ENCODE data around the gene DHCR7.

The DHCR7 gene

DNA sequence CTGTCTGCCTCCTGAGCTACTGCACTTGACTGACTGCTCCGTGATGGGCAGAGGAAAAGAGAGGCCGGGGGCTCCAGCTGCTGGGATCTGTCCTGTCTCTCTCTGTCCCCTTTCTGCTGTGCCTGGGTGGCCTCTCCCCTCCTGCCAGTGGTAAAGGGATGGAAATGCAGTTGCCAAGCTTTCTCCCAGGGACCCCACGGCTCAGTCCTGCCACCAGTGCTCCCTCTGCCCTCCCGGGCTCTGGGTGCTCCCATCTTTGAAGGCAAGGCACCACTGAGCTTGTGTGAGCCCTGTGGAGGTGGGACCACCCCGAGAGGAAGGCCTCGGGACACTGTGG, 36.8 kb upstream of the DHCR7 start:
- H3K27ac ChIP-seq, result no peak overlapping the region
- TF ChIP-seq, protein P1, sequence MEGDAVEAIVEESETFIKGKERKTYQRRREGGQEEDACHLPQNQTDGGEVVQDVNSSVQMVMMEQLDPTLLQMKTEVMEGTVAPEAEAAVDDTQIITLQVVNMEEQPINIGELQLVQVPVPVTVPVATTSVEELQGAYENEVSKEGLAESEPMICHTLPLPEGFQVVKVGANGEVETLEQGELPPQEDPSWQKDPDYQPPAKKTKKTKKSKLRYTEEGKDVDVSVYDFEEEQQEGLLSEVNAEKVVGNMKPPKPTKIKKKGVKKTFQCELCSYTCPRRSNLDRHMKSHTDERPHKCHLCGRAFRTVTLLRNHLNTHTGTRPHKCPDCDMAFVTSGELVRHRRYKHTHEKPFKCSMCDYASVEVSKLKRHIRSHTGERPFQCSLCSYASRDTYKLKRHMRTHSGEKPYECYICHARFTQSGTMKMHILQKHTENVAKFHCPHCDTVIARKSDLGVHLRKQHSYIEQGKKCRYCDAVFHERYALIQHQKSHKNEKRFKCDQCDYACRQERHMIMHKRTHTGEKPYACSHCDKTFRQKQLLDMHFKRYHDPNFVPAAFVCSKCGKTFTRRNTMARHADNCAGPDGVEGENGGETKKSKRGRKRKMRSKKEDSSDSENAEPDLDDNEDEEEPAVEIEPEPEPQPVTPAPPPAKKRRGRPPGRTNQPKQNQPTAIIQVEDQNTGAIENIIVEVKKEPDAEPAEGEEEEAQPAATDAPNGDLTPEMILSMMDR (IDR thresholded peaks at IDR 0.05), result no peak
- H3K4me3 ChIP-seq, result no peak overlapping the region
- DNase-seq (ENCODE audit: low spot score), result no peak

DNA sequence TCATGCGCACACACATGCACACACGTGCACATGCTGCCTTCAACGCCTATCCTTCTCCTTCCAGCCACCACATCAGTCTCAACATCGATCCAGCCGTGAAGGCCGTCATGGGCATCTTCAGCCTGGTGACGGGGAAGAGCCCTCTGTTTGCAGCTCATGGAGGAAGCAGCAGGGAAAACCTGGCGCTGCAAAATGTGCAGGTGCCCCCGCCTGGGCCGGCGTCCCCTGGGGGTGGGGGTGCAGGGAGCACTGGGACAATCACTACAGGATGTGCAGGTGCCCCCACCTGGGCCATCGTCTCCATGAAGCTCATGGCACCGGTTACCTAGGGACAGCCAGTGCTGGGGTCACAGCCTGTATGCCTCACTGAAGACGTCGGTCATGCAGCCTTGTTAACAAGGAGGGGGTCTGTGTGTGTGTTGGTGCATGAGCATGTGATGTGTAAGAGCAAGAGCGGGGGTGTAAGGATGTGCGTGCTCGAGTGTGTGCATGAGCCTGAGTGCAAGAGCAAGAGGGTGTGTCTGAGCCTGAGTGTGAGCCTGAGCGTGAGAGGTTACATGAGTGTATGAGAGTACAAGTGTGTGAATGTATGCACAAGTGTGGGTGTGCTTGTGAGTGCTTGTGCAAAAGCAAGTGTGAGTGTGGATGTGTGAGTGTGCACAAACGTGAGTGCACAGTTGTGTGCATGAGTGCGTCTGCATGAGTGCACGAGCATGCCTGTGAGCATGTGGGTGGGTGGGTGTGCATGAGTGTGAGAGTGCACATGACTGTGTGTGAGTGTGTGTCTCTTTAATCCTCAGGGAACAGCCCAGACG, 36.3 kb upstream of the DHCR7 start:
- no peak overlapping the region for H3K4me3 ChIP-seq
- no peak overlapping the region for H3K27ac ChIP-seq
- TF ChIP-seq, protein P1 (IDR thresholded peaks at IDR 0.05), result no peak
- no peak for DNase-seq (ENCODE audit: low spot score)

DNA sequence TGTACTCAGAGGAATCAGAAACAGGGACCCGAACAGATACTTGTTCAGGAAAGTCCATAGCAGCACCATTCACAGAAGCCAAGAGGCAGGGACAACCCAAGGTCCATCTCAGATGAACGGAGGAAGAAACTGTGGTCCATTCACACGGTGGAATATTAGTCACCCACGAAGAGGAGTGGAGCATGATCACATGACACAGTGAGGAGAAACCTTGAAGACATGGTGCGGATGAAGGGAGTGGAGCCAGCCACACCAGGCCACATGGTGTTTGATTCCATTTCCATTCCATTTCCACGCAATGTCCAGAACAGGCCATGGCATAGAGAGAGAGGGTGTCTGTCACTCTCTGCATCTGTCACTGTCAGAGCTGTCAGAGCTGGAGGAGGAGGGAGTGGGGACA, 35.5 kb upstream of the DHCR7 start:
- DNase-seq (ENCODE audit: low spot score), result no peak
- Histone ChIP-seq H3K4me3 (no peak overlapping the region), H3K27ac (no peak overlapping the region)
- TF ChIP-seq, protein P1 (IDR thresholded peaks at IDR 0.05), result no peak

DNA sequence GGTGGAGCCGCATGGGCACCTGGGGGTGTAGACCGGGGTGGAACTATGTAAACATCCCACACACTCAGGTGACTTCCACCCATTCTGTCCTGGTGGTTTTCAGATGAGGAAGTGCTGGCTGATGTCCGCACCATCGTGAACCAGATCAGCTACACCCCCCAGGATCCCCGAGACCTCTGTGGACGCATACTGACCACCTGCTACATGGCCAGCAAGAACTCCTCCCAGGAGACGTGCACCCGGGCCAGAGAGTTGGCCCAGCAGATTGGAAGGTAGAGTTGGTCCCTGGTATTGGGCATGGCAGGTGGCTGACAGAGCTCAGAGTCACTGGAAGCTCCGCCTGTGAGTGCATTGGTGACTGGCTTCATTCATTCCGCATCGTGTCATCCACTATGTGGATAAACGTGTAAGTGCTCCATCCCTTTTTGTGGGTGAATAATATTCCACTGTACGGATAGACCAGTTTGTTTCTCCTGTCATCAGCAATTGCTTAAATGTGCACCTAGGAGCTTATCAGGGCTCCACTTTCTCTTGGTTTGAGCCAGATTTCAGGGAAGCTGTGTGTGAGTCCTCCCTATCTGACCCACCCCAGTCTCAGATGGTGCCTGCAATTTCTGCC, 34.7 kb upstream of the DHCR7 start:
- no peak for DNase-seq (ENCODE audit: low spot score)
- Histone ChIP-seq H3K4me3 (no peak overlapping the region), H3K27ac (no peak overlapping the region)
- TF ChIP-seq, protein P1 (IDR thresholded peaks at IDR 0.05), result no peak

DNA sequence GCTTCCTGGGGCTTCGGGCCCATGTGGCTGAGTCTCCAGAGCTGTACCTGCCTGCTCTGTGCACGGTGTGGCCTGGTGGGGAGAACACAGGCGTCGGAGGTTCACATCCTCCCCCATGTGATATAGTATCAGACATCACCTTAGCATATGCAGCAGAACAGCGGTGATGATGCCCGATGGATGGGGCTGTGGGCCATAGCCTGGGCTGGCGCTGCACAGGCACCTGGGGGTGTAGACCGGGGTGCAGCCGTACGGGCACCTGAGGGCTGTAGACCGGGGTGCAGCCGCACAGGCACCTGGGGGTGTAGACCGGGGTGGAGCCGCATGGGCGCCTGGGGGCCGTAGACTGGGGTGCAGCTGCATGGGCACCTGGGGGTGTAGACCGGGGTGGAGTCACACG, 34.0 kb upstream of the DHCR7 start:
- Histone ChIP-seq H3K4me3 (no peak overlapping the region), H3K27ac (no peak overlapping the region)
- TF ChIP-seq, protein P1 (IDR thresholded peaks at IDR 0.05), result no peak
- no peak for DNase-seq (ENCODE audit: low spot score)

DNA sequence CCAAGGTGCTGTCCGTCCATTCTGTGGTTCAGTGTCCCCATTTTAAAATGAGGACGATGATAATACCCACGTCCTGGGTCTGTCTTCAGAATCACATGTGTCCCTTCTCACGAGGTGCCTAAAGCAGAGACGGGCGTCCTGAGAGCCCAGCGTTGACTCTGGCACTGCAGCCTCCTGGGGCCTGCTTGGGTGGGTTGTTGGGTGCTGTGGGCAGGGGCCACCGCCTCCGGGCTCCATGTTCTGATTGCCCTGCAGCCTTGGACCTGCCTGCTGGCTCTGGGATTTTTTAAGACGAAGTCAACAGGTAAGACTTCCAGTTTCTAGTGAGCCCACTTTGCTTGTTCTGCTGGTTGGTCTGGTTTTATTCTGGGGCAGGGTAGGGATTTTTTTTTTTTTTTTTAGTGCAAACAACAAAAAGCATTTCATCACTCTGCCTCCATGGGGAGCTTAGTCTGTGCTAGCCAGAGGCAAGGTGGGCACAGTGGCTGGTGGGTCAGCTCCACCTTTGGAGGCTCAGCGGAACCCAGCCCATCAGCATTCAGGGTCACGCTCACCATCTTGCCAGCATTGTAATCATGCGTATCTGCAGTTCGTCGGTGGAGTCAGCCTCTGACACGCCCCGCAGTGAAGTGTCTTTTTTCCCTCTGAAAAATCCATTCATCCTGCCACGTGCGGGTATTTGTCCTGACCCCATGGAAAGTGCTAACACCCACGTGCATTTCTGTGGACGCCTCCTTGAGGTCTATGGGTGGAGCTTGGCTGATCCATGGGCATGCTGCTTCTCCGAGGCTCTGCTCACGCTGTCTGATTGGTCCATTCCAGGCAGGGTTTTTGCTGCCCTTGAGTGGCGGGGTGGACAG, 33.1 kb upstream of the DHCR7 start:
- no peak overlapping the region for H3K27ac ChIP-seq
- H3K4me3 ChIP-seq, result no peak overlapping the region
- DNase-seq (ENCODE audit: low spot score), result no peak
- TF ChIP-seq, protein P1 (IDR thresholded peaks at IDR 0.05), result no peak
